ENCODE results near the gene PACRG. TPM values are rescaled to one million over a fixed set of nuclear protein-coding genes. Genes with fewer than 3 reads are reported as not detected.
A peak's percentile ranks its signal among the peaks of the same experiment; 100 is the strongest.

The PACRG gene
- total and polyA plus RNA-seq, 2 experiments from 2014 or later, result not detected

GRCh38 chr6:162921062-162921461, 193.3 kb downstream of the PACRG start:
- in situ Hi-C loops (cut with MboI), result no loop called here

GRCh38 chr6:162921510-162922040, 193.8 kb downstream of the PACRG start:
- no peak for DNase-seq
- Histone ChIP-seq H3K36me3 (ENCODE audit: low read depth) (no peaks in the 10 kb centered on the region), H3K27me3 (replicated peaks; ENCODE audit: insufficient read depth) (no peaks in the 10 kb centered on the region), H3F3A (ENCODE audit: insufficient read depth) (peaks cover 15% of the 10 kb centered on the region; the same call in 1 of the 2 replicates), H4K20me1 (ENCODE audit: insufficient read depth) (no peaks in the 10 kb centered on the region), H3K9me3 (ENCODE audit: low read depth) (no peaks in the 10 kb centered on the region), H3K4me3 (no peak overlapping the region), H3K4me1 (ENCODE audit: insufficient read depth) (peaks cover 22% of the 10 kb centered on the region), H3K4me2 (ENCODE audit: unreplicated experiment) (no peak overlapping the region), H3K79me2 (ENCODE audit: insufficient read depth) (no peaks in the 10 kb centered on the region), H2AFZ (peak overlapping the region; percentile 2; the same call in 1 of the 2 replicates), H3K9ac (no peak overlapping the region), H3K27ac (no peak overlapping the region), H3K9me2 (ENCODE audit: insufficient read depth) (no peaks in the 10 kb centered on the region)
- TF ChIP-seq EZH2phosphoT487 (IDR thresholded peaks at IDR 0.05; ENCODE audit: insufficient read depth, low read depth) (no peak), EZH2 (IDR thresholded peaks at IDR 0.05; ENCODE audit: insufficient read depth, poor library complexity, severe bottlenecking) (no peak)
- WGBS, 2 experiments (ENCODE audit: low coverage in 1 of 2, low lambda C conversion rate in 2 of 2, missing lambda C conversion rate in 2 of 2), result 48 to 55% methylated on average over 7 of the region's 7 CpGs
- in situ Hi-C loops (cut with MboI), result no loop called here

More at GRCh38 chr6:162921062-162921461, 193.3 kb downstream of the PACRG start:
- TF ChIP-seq EZH2 (IDR thresholded peaks at IDR 0.05; ENCODE audit: insufficient read depth, poor library complexity, severe bottlenecking) (no peak), EZH2phosphoT487 (IDR thresholded peaks at IDR 0.05; ENCODE audit: insufficient read depth, low read depth) (no peak)
- 0 out of 2 replicates have a peak overlapping the region, but pooled peaks have one; percentile 2 for H2AFZ ChIP-seq
- H3K4me2 ChIP-seq (ENCODE audit: unreplicated experiment), result no peak overlapping the region
- H3K27ac ChIP-seq, result no peak overlapping the region
- no peak for DNase-seq
- H3F3A ChIP-seq (ENCODE audit: insufficient read depth), result peaks cover 15% of the 10 kb centered on the region; the same call in 1 of the 2 replicates
- no peaks in the 10 kb centered on the region for H3K36me3 ChIP-seq (ENCODE audit: low read depth)
- H3K4me1 ChIP-seq (ENCODE audit: insufficient read depth), result peaks cover 22% of the 10 kb centered on the region
- WGBS, 2 experiments (ENCODE audit: low coverage in 1 of 2, low lambda C conversion rate in 2 of 2, missing lambda C conversion rate in 2 of 2), result 72 to 75% methylated on average over 6 of the region's 6 CpGs
- H4K20me1 ChIP-seq (ENCODE audit: insufficient read depth), result no peaks in the 10 kb centered on the region
- H3K27me3 ChIP-seq (replicated peaks; ENCODE audit: insufficient read depth), result no peaks in the 10 kb centered on the region
- H3K4me3 ChIP-seq, result no peak overlapping the region
- H3K9me3 ChIP-seq (ENCODE audit: low read depth), result no peaks in the 10 kb centered on the region
- H3K79me2 ChIP-seq (ENCODE audit: insufficient read depth), result no peaks in the 10 kb centered on the region
- H3K9me2 ChIP-seq (ENCODE audit: insufficient read depth), result no peaks in the 10 kb centered on the region
- no peak overlapping the region for H3K9ac ChIP-seq

DNA sequence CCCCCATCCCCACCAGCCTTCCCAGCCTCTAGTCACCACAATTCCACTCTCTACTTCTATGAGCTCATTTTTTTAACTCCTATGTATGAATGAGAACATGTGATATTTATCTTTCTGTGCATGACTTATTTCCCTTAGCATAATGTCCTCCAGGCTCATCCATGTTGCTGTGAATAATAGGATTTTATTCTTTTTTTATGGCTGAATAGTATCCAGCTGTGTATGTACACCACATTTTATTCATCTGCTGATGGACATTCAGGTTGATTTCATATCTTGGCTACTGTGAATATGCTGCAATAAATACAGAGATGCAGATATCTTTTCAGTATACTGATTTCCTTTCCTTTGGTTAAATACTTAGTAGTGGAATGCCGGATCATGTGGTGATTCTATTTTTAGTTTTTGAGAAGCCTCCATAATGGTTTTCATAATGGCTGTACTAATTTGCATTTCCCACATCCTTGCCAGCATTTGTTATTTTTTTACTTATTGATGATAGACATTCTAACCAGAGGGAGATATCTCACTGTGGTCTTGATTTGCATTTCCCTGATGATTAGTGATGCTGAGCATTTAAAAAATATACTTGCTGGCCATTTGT, 194.9 kb downstream of the PACRG start:
- no peaks in the 10 kb centered on the region for H3K36me3 ChIP-seq (ENCODE audit: low read depth)
- no peak for DNase-seq
- no peak overlapping the region for H3K4me2 ChIP-seq (ENCODE audit: unreplicated experiment)
- no peaks in the 10 kb centered on the region for H3K9me3 ChIP-seq (ENCODE audit: low read depth)
- no peaks in the 10 kb centered on the region for H3K79me2 ChIP-seq (ENCODE audit: insufficient read depth)
- no peak overlapping the region for H3K27ac ChIP-seq
- H4K20me1 ChIP-seq (ENCODE audit: insufficient read depth), result no peaks in the 10 kb centered on the region
- H3K9ac ChIP-seq, result no peak overlapping the region
- in situ Hi-C loops (cut with MboI), result no loop called here
- H3K9me2 ChIP-seq (ENCODE audit: insufficient read depth), result no peaks in the 10 kb centered on the region
- peaks cover 8% of the 10 kb centered on the region; the same call in 1 of the 2 replicates for H3F3A ChIP-seq (ENCODE audit: insufficient read depth)
- H2AFZ ChIP-seq, result no peak overlapping the region
- no peaks in the 10 kb centered on the region for H3K27me3 ChIP-seq (replicated peaks; ENCODE audit: insufficient read depth)
- H3K4me1 ChIP-seq (ENCODE audit: insufficient read depth), result peaks cover 14% of the 10 kb centered on the region
- TF ChIP-seq EZH2 (IDR thresholded peaks at IDR 0.05; ENCODE audit: insufficient read depth, poor library complexity, severe bottlenecking), result no peak
- no peak for TF ChIP-seq EZH2phosphoT487 (IDR thresholded peaks at IDR 0.05; ENCODE audit: insufficient read depth, low read depth)
- WGBS, 2 experiments (ENCODE audit: low coverage in 1 of 2, low lambda C conversion rate in 2 of 2, missing lambda C conversion rate in 2 of 2), result 10 to 22% methylated on average over 1 of the region's 1 CpG
- no peak overlapping the region for H3K4me3 ChIP-seq

GRCh38 chr6:162934844-162935243, 207.1 kb downstream of the PACRG start:
- Histone ChIP-seq H3K9me3 (ENCODE audit: low read depth) (peaks cover 5% of the 10 kb centered on the region), H3K4me3 (no peak overlapping the region), H3K9me2 (ENCODE audit: insufficient read depth) (no peaks in the 10 kb centered on the region), H3K36me3 (ENCODE audit: low read depth) (no peaks in the 10 kb centered on the region), H3K4me1 (ENCODE audit: insufficient read depth) (no peaks in the 10 kb centered on the region), H3K27me3 (replicated peaks; ENCODE audit: insufficient read depth) (no peaks in the 10 kb centered on the region), H4K20me1 (ENCODE audit: insufficient read depth) (no peaks in the 10 kb centered on the region), H2AFZ (no peak overlapping the region), H3K79me2 (ENCODE audit: insufficient read depth) (no peaks in the 10 kb centered on the region), H3K4me2 (ENCODE audit: unreplicated experiment) (no peak overlapping the region), H3K9ac (no peak overlapping the region), H3F3A (ENCODE audit: insufficient read depth) (no peaks in the 10 kb centered on the region), H3K27ac (no peak overlapping the region)
- 50 to 55% methylated on average over 1 of the region's 1 CpG for WGBS, 2 experiments (ENCODE audit: low coverage in 1 of 2, low lambda C conversion rate in 2 of 2, missing lambda C conversion rate in 2 of 2)
- TF ChIP-seq EZH2phosphoT487 (IDR thresholded peaks at IDR 0.05; ENCODE audit: insufficient read depth, low read depth), result no peak
- in situ Hi-C loops (cut with MboI), result no loop called here
- no peak for DNase-seq
